Measurements from ENCODE around the gene PASD1. TPM values are rescaled to one million over a fixed set of nuclear protein-coding genes. Genes with fewer than 3 reads are reported as not detected.

Gene PASD1
- total RNA-seq, 2 donors from 2014 or later, result not detected

DNA sequence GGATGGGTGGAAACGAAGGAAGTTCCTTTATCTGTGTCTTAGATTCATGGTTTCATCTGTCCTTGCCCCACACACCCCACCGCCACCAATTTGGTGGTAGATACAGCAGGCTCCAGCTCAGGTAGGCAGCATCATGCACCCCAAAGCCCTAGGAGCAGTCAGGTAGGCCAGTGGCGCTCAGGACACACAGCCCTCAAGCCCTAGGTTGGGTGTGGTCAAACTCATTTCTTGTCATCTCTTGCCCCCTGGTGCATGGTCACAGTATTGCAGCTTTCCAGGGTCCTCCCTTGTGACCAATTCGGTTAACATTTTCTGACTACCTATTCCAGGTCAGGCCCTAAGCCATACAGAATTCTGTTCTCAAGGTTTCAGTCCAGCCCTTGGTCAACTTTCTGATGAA lies 117.3 kb downstream of the PASD1 start:
- Histone ChIP-seq H3K9ac (ENCODE audit: extremely low read depth, low read length, poor library complexity, severe bottlenecking) (no peak overlapping the region), H3K4me3 (ENCODE audit: low read length) (no peak overlapping the region), H3K9me3 (ENCODE audit: control insufficient read depth, low read length) (no peaks in the 10 kb centered on the region), H3K27ac (ENCODE audit: low read depth, low read length) (no peak overlapping the region), H3K27me3 (ENCODE audit: control insufficient read depth, insufficient read depth, low read length, poor library complexity, severe bottlenecking) (no peaks in the 10 kb centered on the region), H3K4me1 (ENCODE audit: control insufficient read depth, insufficient read depth, low read length) (no peaks in the 10 kb centered on the region), H3K36me3 (ENCODE audit: control insufficient read depth, insufficient read depth, low read length) (no peaks in the 10 kb centered on the region)
- peaks cover 42% of the 10 kb centered on the region for H3K9me3 Mint-ChIP-seq
- peak; percentile 79 for TF ChIP-seq CTCF (conservative IDR thresholded peaks at IDR 0.05)
- no peaks in the 10 kb centered on the region for H3K27me3 Mint-ChIP-seq (ENCODE audit: insufficient read depth)
- no peaks in the 10 kb centered on the region for H3K36me3 Mint-ChIP-seq (ENCODE audit: low read depth)
- H3K27ac Mint-ChIP-seq, result no peak overlapping the region
- H3K4me3 Mint-ChIP-seq, result no peak overlapping the region
- WGBS, 2 experiments (ENCODE audit: insufficient coverage in 1 of 2, insufficient read length in 1 of 2), result 43 to 48% methylated on average over 2 to 4 of the region's 4 CpGs
- peak; percentile 91 for DNase-seq
- H3K4me1 Mint-ChIP-seq, result no peaks in the 10 kb centered on the region

GRCh38 chrX:151687635-151688034 lies 124.2 kb downstream of the PASD1 start:
- no peak overlapping the region for H3K27ac Mint-ChIP-seq
- Histone ChIP-seq H3K27ac (ENCODE audit: low read depth, low read length) (no peak overlapping the region), H3K27me3 (ENCODE audit: control insufficient read depth, insufficient read depth, low read length, poor library complexity, severe bottlenecking) (no peaks in the 10 kb centered on the region), H3K36me3 (ENCODE audit: control insufficient read depth, insufficient read depth, low read length) (no peaks in the 10 kb centered on the region), H3K4me1 (ENCODE audit: control insufficient read depth, insufficient read depth, low read length) (no peaks in the 10 kb centered on the region), H3K4me3 (ENCODE audit: low read length) (no peak overlapping the region), H3K9ac (ENCODE audit: extremely low read depth, low read length, poor library complexity, severe bottlenecking) (no peak overlapping the region), H3K9me3 (ENCODE audit: control insufficient read depth, low read length) (no peaks in the 10 kb centered on the region)
- no peaks in the 10 kb centered on the region for H3K4me1 Mint-ChIP-seq
- H3K9me3 Mint-ChIP-seq, result peaks cover 15% of the 10 kb centered on the region
- TF ChIP-seq CTCF (conservative IDR thresholded peaks at IDR 0.05), result no peak
- no peak for DNase-seq
- H3K36me3 Mint-ChIP-seq (ENCODE audit: low read depth), result no peaks in the 10 kb centered on the region
- H3K4me3 Mint-ChIP-seq, result no peak overlapping the region
- H3K27me3 Mint-ChIP-seq (ENCODE audit: insufficient read depth), result no peaks in the 10 kb centered on the region

DNA sequence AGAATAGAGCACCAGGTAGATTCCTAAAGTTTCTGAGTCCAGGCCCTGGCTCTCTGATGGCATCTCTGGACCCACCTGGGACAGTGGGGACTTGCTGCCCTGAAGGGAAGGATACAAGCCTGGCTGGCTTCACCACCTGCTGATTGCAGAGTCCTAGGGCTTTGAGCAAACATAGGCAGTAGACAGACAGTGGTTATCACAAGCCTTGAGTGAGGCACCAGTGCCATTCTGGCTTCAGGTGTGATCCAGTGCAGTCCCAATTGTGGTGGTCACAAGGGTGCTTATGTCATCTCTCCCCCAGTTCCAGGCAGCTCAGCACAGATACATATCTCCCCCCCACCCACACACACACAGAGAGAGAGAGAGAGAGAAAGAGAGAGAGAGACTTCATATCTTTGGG lies 125.2 kb downstream of the PASD1 start:
- peaks cover 5% of the 10 kb centered on the region for H3K27me3 Mint-ChIP-seq (ENCODE audit: insufficient read depth)
- Histone ChIP-seq H3K9me3 (ENCODE audit: control insufficient read depth, low read length) (no peaks in the 10 kb centered on the region), H3K4me1 (ENCODE audit: control insufficient read depth, insufficient read depth, low read length) (no peaks in the 10 kb centered on the region), H3K27ac (ENCODE audit: low read depth, low read length) (no peak overlapping the region), H3K36me3 (ENCODE audit: control insufficient read depth, insufficient read depth, low read length) (no peaks in the 10 kb centered on the region), H3K9ac (ENCODE audit: extremely low read depth, low read length, poor library complexity, severe bottlenecking) (no peak overlapping the region), H3K27me3 (ENCODE audit: control insufficient read depth, insufficient read depth, low read length, poor library complexity, severe bottlenecking) (no peaks in the 10 kb centered on the region), H3K4me3 (ENCODE audit: low read length) (no peak overlapping the region)
- DNase-seq, result no peak
- peaks cover 15% of the 10 kb centered on the region for H3K9me3 Mint-ChIP-seq
- no peak overlapping the region for H3K27ac Mint-ChIP-seq
- TF ChIP-seq CTCF (conservative IDR thresholded peaks at IDR 0.05), result no peak
- H3K4me3 Mint-ChIP-seq, result no peak overlapping the region
- H3K4me1 Mint-ChIP-seq, result no peaks in the 10 kb centered on the region
- H3K36me3 Mint-ChIP-seq (ENCODE audit: low read depth), result no peaks in the 10 kb centered on the region
